ENCODE measurements around the gene ARHGEF16.

Gene ARHGEF16

GRCh38 chr1:3494321-3495308 is 40.1 kb downstream of the ARHGEF16 start:
- intact Hi-C loops (cut with DNase I), result no loop called here
- DNase-seq, result no peak

GRCh38 chr1:3495776-3496745 is 41.6 kb downstream of the ARHGEF16 start:
- intact Hi-C loops (cut with DNase I), result no loop called here
- no peak for DNase-seq

- DNase-seq, result no peak
- intact Hi-C loops (cut with DNase I), result no loop called here
Observed at GRCh38 chr1:3496916-3497315, 42.5 kb downstream of the ARHGEF16 start.

GRCh38 chr1:3497521-3497920 is 43.1 kb downstream of the ARHGEF16 start:
- no peak for DNase-seq
- intact Hi-C loops (cut with DNase I), result no loop called here

- intact Hi-C loops (cut with DNase I), result no loop called here
- DNase-seq, result no peak
Observed at GRCh38 chr1:3498246-3498930, 43.9 kb downstream of the ARHGEF16 start.

GRCh38 chr1:3498986-3499385 is 44.5 kb downstream of the ARHGEF16 start:
- no peak for DNase-seq
- intact Hi-C loops (cut with DNase I), result no loop called here

GRCh38 chr1:3499611-3500010 is 45.1 kb downstream of the ARHGEF16 start:
- intact Hi-C loops (cut with DNase I), result no loop called here
- DNase-seq, result no peak

- intact Hi-C loops (cut with DNase I), result no loop called here
- DNase-seq, result no peak
Observed at GRCh38 chr1:3500265-3500835, 45.9 kb downstream of the ARHGEF16 start.

- DNase-seq, result no peak
- intact Hi-C loops (cut with DNase I), result no loop called here
Observed at GRCh38 chr1:3501437-3501836, 47.0 kb downstream of the ARHGEF16 start.

GRCh38 chr1:3501856-3502640 is 47.6 kb downstream of the ARHGEF16 start:
- peak in 6 of 10 donors; percentile 34 to 94 (median 74) for DNase-seq
- intact Hi-C loops (cut with DNase I), result no loop called here

- DNase-seq, result no peak
- intact Hi-C loops (cut with DNase I), result no loop called here
Observed at GRCh38 chr1:3502641-3503524, 48.4 kb downstream of the ARHGEF16 start.

GRCh38 chr1:3503525-3503886 is 49.0 kb downstream of the ARHGEF16 start:
- DNase-seq, result no peak
- intact Hi-C loops (cut with DNase I), result no loop called here

GRCh38 chr1:3504151-3504821 is 49.8 kb downstream of the ARHGEF16 start:
- intact Hi-C loops (cut with DNase I), result no loop called here
- peak in 6 of 10 donors; percentile 9 to 59 (median 42) for DNase-seq

- intact Hi-C loops (cut with DNase I), result no loop called here
- no peak for DNase-seq
Observed at GRCh38 chr1:3504822-3505153, 50.3 kb downstream of the ARHGEF16 start.

GRCh38 chr1:3505161-3505560 is 50.7 kb downstream of the ARHGEF16 start:
- DNase-seq, result no peak
- intact Hi-C loops (cut with DNase I), result no loop called here

- intact Hi-C loops (cut with DNase I), result no loop called here
- no peak for DNase-seq
Observed at GRCh38 chr1:3506041-3506440, 51.6 kb downstream of the ARHGEF16 start.

- intact Hi-C loops (cut with DNase I), result no loop called here
- no peak for DNase-seq
Observed at GRCh38 chr1:3506943-3507342, 52.5 kb downstream of the ARHGEF16 start.

- no peak for DNase-seq
- intact Hi-C loops (cut with DNase I), result no loop called here
Observed at GRCh38 chr1:3507636-3508275, 53.3 kb downstream of the ARHGEF16 start.

Data from posterior cingulate gyrus (tissue), 11 donors.